Stimulated activated CD4-positive, alpha-beta T cell treated with anti-CD3 and anti-CD28 coated beads, TNF-alpha, amount 100 ng/mL, for 4 hours (primary cell): ENCODE results near the gene PLCB4.

Experiments used
- DNase-seq, 3 experiments: peaks; one replicate each; pipeline ENCODE4 v3.0.0-alpha.2; 2020; ENCODE audit warnings: low read depth in 3 of 3

PLCB4 gene

GRCh38 chr20:9269280-9269971 lies 200.5 kb downstream of the PLCB4 start:
- no peak for DNase-seq

GRCh38 chr20:9270831-9271230 lies 201.9 kb downstream of the PLCB4 start:
- no peak for DNase-seq

DNA sequence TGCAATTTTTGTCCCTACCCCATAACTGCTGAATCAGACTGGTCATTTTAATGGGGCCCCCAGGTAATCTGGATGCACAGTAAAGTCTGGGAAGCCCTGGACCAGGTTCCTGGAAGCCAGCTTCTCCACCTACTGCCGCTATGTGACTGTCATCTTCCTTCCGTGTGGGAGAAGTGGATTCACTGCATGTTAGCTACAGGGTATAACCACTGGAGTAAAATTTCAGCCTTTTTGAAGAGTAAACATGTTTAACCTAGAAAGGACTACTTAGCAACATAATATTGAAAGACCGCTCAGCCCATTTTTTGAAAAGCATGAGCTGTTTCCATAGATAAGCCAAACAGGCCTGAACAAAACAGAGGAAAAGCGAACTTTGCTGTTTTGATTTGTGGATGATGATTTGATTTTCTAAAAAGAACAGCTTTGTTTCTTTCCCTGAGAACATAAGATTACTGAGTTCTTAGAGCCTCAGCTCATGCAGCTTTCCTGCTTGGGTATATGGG lies 208.1 kb downstream of the PLCB4 start:
- DNase-seq = no peak

GRCh38 chr20:9279918-9280401 lies 211.1 kb downstream of the PLCB4 start:
- no peak for DNase-seq

- DNase-seq = no peak
Observed at GRCh38 chr20:9280666-9281065, 211.8 kb downstream of the PLCB4 start.

DNA sequence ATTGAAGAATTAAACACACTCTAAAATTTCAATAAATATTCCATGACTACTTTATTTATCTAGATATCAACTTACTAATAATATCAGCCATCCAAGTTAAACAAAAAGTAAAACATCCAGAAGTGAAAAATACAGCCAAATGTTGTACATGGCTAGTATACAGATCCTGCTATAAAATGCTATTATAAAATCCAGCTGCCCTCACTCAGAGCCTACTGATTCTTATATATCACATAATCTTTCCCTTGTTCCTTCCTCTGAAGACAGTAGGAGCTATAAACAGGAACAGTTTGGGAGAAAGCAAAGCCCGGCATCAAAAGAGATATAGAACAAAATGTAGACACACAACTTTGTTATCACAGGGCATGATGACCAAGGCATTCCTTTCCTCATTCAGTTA lies 212.9 kb downstream of the PLCB4 start:
- no peak for DNase-seq

GRCh38 chr20:9285617-9286016 lies 216.7 kb downstream of the PLCB4 start:
- DNase-seq = no peak

GRCh38 chr20:9286501-9287461 lies 217.9 kb downstream of the PLCB4 start:
- DNase-seq = no peak

- no peak for DNase-seq
Observed at GRCh38 chr20:9287826-9288225, 218.9 kb downstream of the PLCB4 start.

- no peak for DNase-seq
Observed at GRCh38 chr20:9290331-9290730, 221.4 kb downstream of the PLCB4 start.

DNA sequence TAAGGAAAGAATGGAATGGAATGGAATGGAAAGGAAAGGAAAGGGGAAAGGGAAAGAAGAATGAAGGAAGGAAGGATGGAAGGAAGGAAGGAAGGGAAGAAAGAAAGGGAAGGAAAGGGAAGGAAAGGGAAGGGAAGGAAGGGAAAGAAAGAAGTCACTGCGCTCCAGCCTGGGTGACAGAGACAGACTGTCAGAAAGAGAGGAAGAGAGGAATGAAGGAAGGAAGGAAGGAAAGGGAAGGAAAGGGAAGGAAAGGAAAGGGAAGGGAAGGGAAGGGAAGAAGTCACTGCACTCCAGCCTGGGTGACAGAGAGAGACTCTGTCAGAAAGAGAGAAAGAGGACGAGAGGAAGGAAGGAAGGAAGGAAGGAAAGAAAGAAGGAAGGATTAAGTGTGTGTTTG lies 224.3 kb downstream of the PLCB4 start:
- DNase-seq = no peak

DNA sequence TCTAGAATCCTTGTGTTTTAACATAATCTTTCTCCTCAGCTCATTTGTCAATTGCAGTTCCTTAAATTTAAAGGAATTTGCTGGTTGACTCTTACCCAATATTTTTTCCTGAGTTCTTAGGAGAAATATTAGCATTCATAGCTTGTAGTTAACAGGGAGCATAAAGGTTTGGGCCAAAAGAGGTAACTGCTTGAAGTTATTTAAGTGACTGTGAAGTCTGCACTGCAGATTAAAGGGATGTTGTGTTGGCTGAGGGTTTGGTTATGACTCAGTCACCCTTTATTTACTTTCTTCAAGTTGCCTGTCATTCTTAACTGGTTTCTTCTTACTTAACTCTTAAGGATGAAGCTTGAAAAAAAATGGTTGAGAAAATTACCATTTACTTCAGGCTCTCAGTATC lies 225.2 kb downstream of the PLCB4 start:
- no peak for DNase-seq

GRCh38 chr20:9298906-9299305 lies 230.0 kb downstream of the PLCB4 start:
- no peak for DNase-seq

GRCh38 chr20:9300080-9300479 lies 231.2 kb downstream of the PLCB4 start:
- DNase-seq = no peak

DNA sequence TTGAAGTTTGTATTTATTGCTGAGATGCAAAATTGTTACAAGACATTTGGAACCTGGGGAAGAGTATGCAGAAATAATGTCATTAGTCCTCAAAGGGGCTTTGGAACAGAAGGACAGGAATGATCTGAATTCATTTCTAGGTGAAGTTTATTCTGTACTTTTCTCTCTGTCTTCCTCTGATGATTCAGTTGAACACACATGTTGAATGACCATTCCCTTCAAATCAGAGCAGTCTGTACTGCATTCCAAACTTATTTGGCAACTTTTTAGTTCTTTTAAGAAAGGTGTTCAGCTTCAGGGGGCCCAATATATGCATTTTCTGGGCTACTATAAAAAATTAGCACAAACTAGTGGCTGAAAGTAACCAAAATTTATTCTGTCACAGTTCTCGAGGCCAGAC lies 231.6 kb downstream of the PLCB4 start:
- DNase-seq = no peak

- DNase-seq = no peak
Observed at GRCh38 chr20:9301129-9302090, 232.5 kb downstream of the PLCB4 start.

GRCh38 chr20:9302091-9302462 lies 233.2 kb downstream of the PLCB4 start:
- no peak for DNase-seq

GRCh38 chr20:9306521-9306920 lies 237.6 kb downstream of the PLCB4 start:
- DNase-seq = no peak

- DNase-seq = no peak
Observed at GRCh38 chr20:9308056-9308455, 239.2 kb downstream of the PLCB4 start.

- DNase-seq = no peak
Observed at GRCh38 chr20:9311132-9311531, 242.2 kb downstream of the PLCB4 start.

DNA sequence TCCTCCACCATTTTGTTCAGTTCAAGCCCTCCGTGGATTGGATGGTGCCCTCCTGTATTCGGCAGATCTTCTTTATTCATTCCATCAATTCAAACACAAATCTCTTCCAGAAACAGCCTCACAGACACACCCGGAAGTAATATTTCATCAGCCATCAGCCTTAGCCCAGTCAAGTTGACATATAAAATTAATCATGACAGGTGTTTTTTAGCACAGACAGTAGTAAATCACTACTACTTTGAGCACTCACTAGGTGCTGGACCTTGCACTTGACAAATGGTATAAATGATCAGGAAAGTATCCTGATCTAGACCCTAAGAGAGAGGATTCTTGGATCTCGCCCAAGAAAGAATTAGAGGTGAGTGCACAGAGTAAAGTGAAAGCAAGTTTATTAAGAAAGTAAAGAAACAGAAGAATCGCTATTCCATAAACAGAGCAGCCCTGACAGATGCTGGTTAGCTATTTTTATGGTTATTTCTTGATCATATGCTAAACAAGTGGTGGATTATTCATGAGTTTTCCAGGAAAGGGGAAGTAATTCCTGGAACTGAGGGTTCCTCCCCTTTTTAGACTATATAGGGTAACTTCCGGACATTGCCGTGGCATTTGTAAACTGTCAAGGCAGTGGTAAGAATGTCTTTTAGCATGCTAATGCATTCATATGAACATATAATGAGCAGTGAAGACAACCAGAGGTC lies 250.9 kb downstream of the PLCB4 start:
- no peak for DNase-seq
